Measurements from ENCODE around the gene KRT222. TPM values are rescaled to one million over a fixed set of nuclear protein-coding genes. Genes with fewer than 3 reads are reported as not detected.

The KRT222 gene
- 3.6 TPM for total RNA-seq

DNA sequence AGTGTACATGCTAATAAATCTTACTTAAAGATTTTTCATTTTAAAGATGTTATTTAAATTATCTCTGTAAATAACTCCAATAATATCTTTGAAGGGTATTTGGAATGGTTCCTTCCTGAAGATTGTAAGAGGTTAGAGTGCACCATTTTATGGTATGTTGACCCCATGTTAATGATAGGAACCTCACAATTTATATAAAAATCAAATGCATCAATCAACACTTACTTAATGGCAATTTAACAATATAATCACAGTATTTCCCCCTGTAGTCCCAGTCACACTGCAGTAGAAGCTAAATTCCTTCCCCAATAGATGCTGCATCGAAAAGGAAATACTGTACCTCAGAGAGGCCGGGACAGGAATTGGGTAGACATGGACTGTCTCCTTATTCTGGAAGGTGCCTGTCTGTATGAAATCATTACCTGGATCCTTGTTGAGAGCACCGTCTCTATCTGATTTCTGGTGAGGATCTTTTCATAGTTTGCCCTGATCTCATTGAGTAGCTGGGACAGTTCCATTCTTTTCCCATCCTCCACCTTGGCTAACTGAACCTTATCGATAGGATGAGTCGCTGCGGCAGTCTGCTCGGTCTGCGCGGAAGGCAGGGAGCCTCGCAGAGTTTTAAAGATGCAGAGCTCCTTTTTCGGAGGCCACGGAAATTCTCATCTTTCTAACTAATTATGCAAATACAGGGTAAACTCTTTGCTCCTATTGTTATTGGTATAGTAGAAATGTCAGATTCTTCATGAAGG lies at the start of gene KRT222:
KRT222 (minus strand) TSS at position 596 of the 752 bp plus-strand sequence; CDS start at position 518, 78 bp downstream.
- DNase-seq (ENCODE audit: low spot score): no peak

DNA sequence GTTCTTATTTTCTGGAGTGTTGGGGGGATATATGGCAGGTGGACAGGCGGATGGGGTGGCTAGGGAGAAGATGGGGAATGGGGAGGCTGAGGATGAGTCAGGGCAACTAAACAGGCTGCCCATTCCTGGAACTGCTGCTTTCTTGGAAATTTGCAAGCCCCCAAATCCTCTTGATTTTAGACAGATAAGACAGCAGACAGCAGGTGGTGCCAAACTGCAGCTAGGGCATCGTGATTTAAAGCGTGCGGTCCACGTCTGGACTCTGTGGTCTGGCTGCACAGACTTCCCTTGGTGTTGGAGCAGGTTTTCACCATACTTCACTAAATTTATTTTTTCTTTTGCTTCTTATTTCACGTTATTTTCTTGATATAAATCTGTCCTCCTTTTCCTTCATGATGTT lies 49.5 kb upstream of the KRT222 start:
- DNase-seq (ENCODE audit: low spot score): no peak

DNA sequence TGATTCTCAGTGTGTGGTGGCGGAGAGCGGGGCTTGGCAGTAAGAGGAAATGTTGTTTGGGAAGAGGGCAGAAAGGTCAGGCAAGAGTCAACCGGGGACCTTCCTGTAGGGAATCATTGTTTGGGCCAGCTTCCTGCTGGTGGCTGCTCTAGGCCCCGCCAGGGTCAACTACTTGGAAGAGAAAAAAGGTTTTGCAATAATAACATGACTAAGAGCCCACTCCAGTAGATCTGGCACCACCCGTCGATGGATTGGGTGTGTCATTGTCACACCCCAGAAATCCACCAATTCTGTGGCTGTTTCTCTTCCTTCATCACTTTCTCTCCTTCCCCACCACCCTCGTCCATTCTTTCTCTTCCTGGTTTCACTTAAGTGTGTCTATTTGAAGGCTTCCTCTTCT lies 42.8 kb upstream of the KRT222 start:
- DNase-seq (ENCODE audit: low spot score): peak; percentile 54

DNA sequence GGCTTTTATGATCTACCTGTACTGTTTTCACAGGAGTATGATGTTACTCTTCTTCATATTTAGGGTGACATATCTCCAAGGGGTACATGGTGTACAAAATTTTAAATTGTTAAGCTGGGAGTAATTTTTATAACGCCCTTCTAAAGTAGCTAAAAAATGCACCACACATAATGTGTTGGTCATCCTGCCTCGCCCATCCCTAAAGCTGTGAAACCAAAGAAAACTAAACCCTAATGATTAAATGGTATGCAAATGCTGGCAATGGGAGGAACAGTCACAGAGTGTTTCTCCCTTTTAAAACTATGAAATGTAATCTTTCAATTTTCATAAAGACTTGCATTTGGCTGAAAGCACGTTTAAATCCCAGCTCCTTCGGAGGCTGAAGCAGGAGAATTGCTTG lies 40.6 kb upstream of the KRT222 start:
- DNase-seq (ENCODE audit: low spot score): no peak

DNA sequence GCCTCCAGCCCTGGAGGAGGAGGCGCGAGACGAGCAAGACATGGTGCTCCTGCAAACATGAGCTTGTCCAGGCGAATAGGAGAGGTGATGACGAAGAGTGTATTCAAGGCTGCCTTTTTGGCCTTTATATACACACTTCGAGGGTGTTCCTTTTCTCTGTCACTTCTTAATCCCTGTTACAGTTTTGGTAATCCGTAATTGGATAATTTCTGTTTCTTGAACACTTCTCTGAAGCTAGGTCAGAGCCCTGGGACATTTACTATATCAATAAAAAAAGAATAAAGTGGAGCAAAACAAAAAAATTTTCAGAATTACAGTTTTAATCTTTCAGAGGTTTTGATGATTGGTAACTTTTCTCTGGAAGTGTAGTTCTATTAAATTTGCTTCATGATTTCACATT lies 38.7 kb upstream of the KRT222 start, which contains the start of gene KRT24:
KRT24 (minus strand) TSS at position 101 of the 400 bp plus-strand sequence; CDS start at position 42, 59 bp downstream.
- no peak for DNase-seq (ENCODE audit: low spot score)

DNA sequence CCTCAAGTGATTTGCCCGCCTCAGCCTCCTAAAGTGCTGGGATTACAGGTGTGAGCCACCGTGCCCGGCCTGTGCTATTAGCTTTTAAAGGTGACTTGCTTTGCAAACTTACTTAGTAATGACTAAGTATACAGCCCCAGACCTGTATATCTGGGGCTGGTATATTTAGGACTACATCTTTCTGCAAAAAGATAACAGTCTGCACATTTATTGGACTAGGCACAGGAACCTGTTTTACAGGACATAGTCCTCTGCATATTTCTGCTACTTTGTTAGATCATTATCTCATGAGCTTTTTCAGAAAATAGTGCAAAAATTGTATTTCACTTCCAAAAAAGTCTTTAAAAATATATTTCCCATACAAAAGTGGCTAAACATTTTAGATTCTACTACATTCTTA lies 37.3 kb upstream of the KRT222 start:
- DNase-seq (ENCODE audit: low spot score): no peak

DNA sequence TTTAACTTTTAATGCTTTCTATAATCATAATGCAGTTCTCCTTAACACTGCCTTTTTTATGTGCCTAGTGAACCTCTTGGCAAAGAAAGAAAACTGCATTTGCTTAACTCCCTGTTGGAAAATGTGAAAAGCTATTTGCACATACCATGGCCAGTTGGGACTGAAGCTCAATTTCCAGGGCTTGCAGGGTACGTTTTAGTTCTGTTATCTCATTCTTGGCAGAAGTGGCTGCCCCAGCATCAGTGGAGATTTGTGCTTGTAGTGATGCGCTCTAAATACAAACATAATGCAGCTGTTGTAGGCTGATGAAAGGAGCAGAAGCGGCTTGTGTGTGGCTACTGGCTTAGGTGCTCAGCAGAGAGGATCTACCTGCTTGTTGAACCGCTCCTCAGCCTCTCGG lies 34.9 kb upstream of the KRT222 start:
- DNase-seq (ENCODE audit: low spot score): no peak

DNA sequence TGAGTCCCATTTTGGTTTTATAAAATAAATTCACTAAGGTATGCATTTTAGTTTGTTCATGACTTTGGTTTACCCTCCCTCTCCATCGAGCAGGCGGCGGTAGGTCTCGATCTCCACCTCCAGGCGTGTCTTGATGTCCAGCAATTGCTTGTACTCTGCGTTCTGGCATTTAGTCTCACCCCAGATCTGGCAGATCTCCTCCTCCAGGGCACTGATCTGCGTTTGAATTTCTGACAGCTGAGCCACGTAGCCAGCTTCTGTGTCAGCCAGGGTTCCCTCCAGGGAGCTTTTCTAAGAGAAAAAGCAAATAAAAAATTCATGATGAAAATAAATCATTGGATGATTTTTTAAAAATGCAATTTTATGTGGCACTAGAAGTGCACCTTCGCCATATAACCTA lies 34.4 kb upstream of the KRT222 start:
- no peak for DNase-seq (ENCODE audit: low spot score)

DNA sequence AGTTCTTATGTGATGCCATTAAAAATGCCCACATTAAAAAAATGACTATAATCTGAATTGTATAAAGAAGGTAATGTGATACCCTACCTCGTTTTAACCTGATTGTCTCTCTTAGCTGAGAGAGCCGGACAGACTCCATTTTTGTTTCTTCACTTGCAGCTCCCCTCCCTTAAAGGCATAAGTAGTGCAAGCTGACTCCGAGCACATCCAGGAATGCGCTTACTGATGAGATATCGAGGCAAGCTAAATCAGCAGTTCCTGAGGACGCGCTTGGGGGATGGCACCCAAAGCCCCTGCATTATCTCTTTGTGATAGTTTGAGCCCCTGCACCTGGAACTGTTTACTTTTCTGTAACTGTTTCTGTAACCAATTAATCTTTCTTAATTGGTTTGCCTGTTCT lies 32.3 kb upstream of the KRT222 start:
- DNase-seq (ENCODE audit: low spot score): no peak

DNA sequence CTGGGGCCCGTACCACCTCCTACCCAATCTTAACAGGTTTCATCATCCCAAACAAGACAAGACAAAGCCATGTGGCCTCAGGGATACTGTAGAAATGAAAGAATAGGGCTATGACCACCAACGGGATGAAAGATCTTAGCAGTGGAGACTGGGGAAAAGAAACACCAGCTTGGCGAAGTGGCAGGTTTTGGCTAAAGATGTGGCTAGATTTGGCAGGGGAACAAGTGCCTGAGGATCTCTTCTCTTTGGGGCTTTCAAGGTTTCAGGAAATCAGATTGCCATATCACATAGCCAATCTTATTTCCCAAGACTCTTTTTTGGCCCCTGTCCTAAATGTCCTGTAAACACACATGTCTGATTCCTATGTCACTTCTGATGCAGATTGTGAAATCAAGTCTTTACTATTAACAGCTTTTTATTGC lies 31.7 kb upstream of the KRT222 start:
- no peak for DNase-seq (ENCODE audit: low spot score)

DNA sequence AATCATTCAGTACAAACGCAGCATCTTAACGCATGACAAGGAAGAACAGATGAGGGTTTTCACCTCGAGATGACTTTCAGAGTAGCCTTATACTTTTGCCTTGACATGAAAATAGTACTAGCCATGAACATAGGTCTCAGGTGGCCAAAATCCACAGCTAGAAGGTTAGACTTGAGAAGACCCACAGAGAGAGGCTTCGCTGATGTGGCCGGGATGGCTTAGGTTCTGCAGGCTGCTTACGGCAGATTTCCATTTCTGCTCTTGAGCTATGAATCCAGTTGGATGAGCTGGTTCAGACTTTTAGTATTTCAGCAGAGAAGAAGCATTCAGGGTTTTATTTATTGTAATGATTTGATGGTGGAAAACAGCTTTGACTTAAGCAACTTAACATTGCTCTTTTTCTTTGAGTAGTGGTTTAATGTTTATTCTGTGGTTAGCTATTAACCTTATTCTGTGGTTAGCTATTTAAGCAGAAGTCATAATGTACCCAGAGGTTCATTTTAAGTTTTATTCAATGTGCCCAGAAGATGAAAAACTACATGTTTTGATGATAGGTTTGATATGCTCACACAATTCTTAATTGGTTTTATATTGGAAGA lies 31.0 kb upstream of the KRT222 start:
- no peak for DNase-seq (ENCODE audit: low spot score)

DNA sequence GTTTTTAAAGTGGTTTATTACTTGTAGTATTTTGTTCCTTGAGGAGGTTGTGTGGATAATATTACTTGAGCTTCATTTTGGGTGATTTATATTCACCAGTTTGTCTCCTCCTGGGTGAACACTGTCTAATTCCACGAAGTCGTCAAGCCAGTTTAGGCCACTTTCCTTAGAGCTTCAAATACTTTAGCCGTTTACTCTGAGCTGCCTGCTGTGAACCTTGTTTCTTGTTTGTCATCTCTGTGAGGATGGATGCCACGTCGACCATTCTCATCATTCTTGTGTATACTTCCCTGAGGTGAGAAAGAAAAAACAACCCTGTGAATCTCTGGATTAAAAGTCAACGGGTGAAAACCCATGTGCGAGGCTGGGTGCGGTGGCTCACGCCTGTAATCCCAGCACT lies 29.6 kb upstream of the KRT222 start:
- no peak for DNase-seq (ENCODE audit: low spot score)

DNA sequence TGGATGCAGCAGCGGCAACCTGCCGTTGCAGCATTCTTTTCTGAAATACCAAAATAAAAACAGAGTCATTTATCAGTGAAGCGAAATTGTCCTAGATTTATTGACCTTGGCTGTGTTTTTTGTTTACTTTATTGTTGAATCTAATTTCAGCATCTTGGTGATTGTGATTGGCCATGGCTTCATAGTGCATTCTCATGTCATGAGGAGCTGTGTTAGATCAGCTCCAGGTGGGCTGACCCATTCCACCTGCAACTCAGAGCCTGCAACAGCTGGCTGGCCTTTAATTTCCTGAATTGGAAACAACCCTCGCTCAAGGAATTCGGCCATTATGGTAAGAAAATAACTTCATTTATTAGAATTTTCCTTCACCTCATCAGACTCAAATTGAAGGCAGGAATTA lies 22.1 kb upstream of the KRT222 start:
- DNase-seq (ENCODE audit: low spot score): no peak

DNA sequence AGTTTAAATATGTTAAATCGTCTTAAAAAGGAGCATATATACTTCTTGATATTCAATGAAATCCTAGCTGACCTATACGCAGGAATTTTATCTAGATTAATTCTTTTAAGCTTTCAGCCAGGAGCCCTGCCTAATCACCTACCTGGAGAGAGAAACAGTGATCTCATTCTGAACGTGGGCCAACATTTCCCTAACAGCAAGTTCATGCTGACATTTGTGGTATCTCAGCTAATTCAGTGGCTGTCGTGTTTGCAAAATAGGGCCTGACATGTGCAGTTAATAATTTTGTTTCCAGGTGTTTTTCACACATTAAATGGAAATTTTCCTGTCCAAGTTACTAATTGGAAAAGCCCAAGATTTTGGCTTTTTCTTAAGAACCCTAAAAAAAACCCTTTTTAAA lies 21.2 kb upstream of the KRT222 start:
- DNase-seq (ENCODE audit: low spot score): no peak

DNA sequence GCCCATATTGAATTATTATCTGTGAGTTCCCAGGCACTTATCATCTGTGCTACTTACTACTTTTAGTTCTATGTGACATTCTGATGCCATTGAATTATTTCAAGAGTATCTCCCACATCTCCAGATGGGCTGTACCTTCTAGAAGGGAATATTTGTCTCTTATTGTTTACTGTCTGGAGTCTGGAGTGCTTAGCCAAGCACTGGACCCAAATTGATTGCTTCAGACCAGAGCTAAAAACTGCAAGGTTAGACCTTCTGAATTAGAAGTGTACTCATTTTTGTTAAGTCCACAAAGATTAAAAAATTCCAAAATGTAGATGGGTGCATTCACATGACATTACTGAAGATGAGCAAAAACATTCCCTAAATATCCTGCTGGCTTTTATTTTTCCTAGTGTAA lies 16.0 kb upstream of the KRT222 start:
- no peak for DNase-seq (ENCODE audit: low spot score)

DNA sequence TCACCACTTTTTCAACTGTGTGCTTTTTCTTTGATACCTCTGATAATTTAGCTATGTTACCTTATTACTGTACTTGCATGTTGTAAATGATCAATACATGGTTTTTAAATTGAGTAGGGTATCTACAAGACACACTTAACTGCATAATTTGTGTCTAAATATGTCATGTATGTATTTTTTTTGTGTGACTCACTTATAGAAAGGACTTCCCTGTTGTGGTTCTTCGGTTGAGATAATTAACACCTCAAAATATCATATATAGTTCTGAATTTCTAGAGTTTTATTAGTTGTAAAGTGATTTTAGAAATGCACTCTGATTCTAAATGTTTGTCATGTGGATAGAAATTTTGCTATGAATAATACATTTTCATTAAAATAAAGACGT lies 14.5 kb upstream of the KRT222 start:
- DNase-seq (ENCODE audit: low spot score): no peak

DNA sequence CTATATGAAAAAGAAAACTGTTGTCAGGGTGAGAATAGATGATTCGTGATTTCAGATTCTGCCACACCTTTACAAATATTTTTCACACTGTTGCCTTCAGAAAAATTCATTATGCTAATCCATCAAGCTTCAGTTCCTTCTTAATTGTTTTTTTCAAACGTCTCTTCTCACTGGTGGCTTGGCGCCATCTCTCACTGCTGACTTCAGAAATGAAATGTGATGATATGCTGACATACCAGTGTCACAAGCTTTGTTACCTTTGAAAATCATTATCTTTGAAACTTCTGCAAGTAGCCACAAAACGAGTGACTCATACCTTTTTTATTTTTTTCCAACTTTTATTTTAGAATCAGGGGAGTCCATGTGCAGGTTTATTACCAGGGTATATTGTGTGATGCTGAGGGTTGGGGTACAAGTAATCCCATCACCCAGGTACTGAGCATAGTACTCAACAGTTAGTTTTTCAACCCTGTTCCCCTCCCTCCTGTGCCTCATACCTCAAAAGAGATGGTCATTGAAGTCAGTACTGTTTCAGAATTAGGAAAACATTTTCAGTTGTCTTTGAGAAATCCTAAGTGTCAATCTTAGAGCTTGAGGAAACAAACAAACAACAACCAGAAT lies 14.0 kb upstream of the KRT222 start:
- DNase-seq (ENCODE audit: low spot score): no peak

DNA sequence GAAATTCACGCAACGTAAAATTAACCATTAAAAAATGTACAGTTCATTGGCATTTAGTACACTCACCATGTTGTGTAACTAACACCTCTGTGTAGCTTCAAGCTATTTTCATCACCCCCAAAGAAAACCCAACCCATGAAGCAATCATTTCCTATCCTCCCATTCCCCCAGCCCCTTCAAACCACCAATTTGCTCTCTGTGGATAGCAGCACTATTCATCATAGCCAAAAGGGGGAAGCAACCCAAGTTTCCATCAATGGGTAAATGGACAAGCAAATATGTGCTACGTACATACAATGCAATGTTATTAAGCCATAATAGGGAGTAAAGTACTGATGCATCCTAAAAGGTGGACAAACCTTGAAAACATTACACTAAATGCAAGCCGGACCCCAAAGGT lies 10.9 kb upstream of the KRT222 start:
- no peak for DNase-seq (ENCODE audit: low spot score)

DNA sequence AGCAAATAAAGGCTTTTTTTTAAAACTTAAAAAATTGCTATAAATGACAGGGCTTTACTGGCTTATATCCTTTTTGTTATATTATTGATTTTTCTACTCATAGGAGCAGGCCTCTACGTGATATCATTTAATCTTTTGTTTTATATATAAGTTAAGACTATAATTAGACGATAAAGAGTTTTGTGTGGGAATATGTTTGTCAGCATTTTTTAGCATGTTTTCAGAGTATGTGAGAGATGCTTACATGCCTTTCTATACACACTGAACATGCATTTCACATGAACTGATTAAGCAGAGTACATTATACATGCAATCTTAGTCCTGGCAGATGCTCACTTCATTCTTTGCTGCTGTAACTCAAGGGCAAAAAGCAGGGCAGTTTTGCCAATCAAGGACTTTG lies 7.7 kb upstream of the KRT222 start:
- DNase-seq (ENCODE audit: low spot score): no peak

DNA sequence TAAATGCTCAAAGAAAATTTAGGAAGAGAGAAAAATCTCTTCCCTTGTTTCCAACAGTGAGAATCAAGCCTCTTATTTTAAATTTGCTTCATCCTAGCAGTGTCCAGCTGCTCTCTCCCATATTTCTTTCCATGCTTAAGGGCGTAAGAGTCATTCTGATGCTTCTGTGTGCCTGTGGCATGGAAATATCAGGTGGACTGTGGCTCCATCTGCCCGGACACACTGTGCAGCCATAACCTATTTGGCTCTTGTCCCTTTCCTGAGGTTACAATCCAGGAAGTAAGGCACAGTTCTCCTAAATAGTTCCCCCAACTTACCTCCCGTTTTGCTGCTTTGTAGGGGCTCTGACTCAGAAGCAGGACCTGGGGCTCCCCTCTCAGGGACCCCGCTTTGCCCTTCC lies 6.3 kb upstream of the KRT222 start:
- no peak for DNase-seq (ENCODE audit: low spot score)

DNA sequence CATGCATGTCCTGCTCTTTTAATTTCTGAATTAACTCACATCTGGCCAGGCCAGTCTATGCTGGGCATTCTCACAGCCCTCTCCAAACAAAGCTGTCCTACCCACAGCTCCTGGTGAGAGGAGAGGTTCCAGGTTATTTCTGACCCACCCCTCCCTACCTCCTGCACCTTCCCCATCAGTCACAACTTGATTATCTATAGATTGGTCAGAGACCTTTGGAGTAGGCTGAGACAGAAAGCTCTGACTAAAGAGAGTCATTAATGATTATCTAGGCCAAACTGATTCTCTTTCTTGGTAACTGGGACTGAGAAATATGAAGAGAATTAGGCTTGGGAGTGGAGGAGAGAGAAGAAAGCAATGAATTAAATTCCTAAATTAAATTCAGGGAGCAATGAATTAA lies 1.4 kb upstream of the KRT222 start:
- DNase-seq (ENCODE audit: low spot score): no peak

DNA sequence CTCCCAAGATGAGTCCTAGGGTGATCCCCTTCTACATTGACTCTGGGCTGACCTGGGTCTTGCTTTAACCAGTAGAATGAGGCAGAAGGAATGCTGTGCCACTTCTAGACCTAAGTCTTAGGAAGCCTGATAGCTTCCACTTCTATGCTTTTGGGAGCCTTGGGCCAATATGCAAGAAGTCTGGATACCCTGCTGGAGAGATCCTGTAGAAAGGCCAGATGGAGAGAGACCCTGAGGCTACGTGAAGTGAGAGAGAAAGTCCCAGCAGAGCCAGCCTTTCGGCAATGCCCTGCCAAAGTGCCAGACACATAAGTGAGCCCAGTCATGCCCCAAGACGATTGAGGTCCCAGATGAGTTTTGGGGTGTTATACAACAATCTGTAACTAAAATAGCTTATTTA lies 1.7 kb downstream of the KRT222 start:
- DNase-seq (ENCODE audit: low spot score): no peak

DNA sequence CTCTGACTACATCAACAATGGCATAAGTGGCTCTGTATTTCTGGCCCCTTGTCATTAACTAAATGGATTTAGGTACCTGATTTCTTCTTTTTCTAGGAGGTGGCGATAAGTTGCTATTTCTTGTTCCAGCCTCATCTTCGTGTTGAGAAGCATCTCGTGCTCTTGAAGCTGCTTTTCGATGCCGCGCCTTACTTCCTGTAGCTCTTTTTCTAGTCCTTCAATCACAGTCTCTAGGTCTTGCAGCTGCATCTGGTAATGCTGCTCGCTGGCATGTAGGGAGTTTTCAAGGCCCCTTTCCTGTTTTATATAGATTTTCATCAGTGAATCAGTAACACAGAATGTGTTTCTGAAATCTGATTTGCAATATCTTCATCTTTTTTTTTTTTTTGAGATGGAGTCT lies 5.1 kb downstream of the KRT222 start:
- DNase-seq (ENCODE audit: low spot score): no peak

All from ureter (tissue), 1 donor.